HL-60/S4 (cell line): ENCODE data around the gene TOP3B.

Experiments used
- in situ Hi-C: fragments of 300-500 bp; cut with MboI; formaldehyde crosslinking; loops from 2 replicates; pipeline ENCODE4 v1.14.3; 2022; ENCODE audit warnings: low sequenced_read_pairs

Gene TOP3B

GRCh38 chr22:21933910-21934309, 48.7 kb downstream of the TOP3B start:
- in situ Hi-C loops: loop anchor here (25.0 kb wide), 1 partner anchor 372 kb away; the partner anchor contains the start of genes RIMBP3C and UBE2L3

GRCh38 chr22:21933413-21933812, 49.2 kb downstream of the TOP3B start:
- in situ Hi-C loops: loop anchor here (25.0 kb wide), 1 partner anchor 371 kb away; the partner anchor contains the start of genes RIMBP3C and UBE2L3

GRCh38 chr22:21932347-21932746, 50.2 kb downstream of the TOP3B start:
- in situ Hi-C loops: loop anchor here (25.0 kb wide), 1 partner anchor 370 kb away; the partner anchor contains the start of genes RIMBP3C and UBE2L3

GRCh38 chr22:21931056-21931455, 51.5 kb downstream of the TOP3B start:
- in situ Hi-C loops: loop anchor here (25.0 kb wide), 1 partner anchor 369 kb away; the partner anchor contains the start of genes RIMBP3C and UBE2L3

GRCh38 chr22:21929253-21929652, 53.3 kb downstream of the TOP3B start:
- in situ Hi-C loops: loop anchor here (25.0 kb wide), 1 partner anchor 367 kb away; the partner anchor contains the start of genes RIMBP3C and UBE2L3

- in situ Hi-C loops: loop anchor here (25.0 kb wide), 1 partner anchor 366 kb away; the partner anchor contains the start of genes RIMBP3C and UBE2L3
These were observed 54.5 kb downstream of the TOP3B start for GRCh38 chr22:21928048-21928447.

- in situ Hi-C loops: loop anchor here (25.0 kb wide), 1 partner anchor 365 kb away; the partner anchor contains the start of genes RIMBP3C and UBE2L3
These were observed 55.3 kb downstream of the TOP3B start for GRCh38 chr22:21927174-21927823.

GRCh38 chr22:21926728-21927127, 55.9 kb downstream of the TOP3B start:
- in situ Hi-C loops: loop anchor here (25.0 kb wide), 1 partner anchor 364 kb away; the partner anchor contains the start of genes RIMBP3C and UBE2L3

- in situ Hi-C loops: no loop called here
These were observed 59.4 kb downstream of the TOP3B start for GRCh38 chr22:21923163-21923561.

GRCh38 chr22:21922370-21923162, 60.0 kb downstream of the TOP3B start:
- in situ Hi-C loops: no loop called here

GRCh38 chr22:21921729-21922128, 60.9 kb downstream of the TOP3B start:
- in situ Hi-C loops: no loop called here

- in situ Hi-C loops: no loop called here
These were observed 61.3 kb downstream of the TOP3B start for GRCh38 chr22:21921184-21921721.

- in situ Hi-C loops: no loop called here
These were observed 62.0 kb downstream of the TOP3B start for GRCh38 chr22:21920341-21921183.

- in situ Hi-C loops: no loop called here
These were observed 62.9 kb downstream of the TOP3B start for GRCh38 chr22:21919526-21920307.

- in situ Hi-C loops: no loop called here
These were observed 64.0 kb downstream of the TOP3B start for GRCh38 chr22:21918466-21919185.

- in situ Hi-C loops: no loop called here
These were observed 64.7 kb downstream of the TOP3B start for GRCh38 chr22:21917959-21918261.

- in situ Hi-C loops: no loop called here
These were observed 65.2 kb downstream of the TOP3B start for GRCh38 chr22:21917181-21917958.

- in situ Hi-C loops: no loop called here
These were observed 66.2 kb downstream of the TOP3B start for GRCh38 chr22:21916309-21916918.
